Measurements from ENCODE around the gene MAPK1.
"Not testable (repeated sequence)": the region's sequence is repeated elsewhere in the genome, so short reads cannot be mapped to it uniquely, and the experiment has no call there.

Gene MAPK1

DNA sequence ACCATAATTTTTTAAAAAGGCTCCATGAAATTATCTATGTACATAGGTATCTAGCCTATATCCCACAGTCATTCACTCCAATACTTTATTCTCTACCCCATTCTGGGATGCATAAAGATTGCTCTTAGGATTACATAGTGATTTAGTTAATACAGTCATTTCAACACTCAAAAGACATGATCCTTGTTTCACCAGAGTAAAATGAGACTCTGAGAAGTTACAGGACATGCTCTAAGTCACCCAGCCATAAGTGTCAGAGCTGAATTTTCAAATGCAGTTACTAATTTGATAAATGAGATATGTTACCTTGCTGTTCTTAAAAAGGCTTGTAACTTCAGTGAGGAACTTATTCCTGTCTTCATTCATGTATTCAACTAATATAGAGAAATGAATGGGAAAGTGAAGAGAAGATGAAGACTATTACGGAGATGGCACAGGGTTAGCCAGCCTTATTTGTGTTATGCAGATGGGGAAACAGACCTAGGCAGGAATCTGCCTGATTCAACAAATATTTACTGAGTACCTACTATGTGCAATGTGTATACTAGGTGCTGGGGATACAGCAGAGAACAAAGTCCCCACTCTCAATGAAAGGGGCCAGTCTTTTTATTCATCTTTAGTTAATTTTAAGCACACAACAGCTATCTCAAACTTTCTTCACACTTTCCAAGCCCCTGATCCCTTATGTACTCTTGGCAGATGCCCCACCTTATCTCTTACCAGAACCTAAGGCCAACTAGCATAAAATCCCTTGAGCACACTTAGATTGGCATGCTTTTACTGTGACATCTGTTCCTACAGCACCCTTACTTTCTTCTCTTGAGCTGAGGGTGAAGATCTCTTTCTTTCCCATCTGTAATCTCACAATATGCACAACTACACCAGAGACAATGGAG is 21.6 kb downstream of the MAPK1 start:
- DNase-seq = no peak

DNA sequence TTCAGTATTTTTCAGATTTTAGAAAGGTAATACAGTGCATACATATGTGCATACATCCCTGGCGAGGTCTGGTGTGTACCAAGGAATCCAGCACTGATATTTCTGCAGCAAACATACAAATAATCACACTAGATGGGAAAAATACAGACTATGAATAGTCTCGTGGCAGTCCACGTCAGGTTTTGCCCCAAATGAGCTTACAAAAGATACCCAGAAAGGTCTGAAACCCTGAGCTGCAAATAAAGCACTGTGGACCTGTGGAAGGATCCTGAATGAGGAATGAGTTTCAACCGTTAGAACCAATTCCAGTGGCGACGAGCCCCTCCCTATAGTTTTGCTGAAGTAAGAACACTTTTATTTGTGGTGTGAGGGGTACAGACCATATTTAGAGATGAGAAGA is 24.5 kb downstream of the MAPK1 start:
- DNase-seq = no peak

DNA sequence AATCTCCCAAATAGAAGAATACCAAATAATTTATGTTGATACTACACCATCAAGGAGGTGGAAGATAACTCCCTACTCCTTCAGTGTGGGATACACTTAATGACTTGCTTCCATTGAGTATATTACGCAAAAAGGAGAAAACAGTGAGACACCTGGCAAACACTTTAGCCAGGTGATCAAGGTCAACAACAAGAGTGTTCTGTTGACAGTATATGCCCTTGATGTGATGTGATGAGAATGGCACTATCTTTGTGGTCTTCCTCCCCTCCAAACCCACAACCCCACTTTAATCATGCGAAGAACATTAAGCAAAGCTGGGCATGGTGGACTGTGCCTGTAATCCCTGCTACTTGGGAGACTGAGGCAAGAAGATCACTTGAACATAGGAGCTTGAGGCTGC is 26.0 kb downstream of the MAPK1 start:
- no peak for DNase-seq

DNA sequence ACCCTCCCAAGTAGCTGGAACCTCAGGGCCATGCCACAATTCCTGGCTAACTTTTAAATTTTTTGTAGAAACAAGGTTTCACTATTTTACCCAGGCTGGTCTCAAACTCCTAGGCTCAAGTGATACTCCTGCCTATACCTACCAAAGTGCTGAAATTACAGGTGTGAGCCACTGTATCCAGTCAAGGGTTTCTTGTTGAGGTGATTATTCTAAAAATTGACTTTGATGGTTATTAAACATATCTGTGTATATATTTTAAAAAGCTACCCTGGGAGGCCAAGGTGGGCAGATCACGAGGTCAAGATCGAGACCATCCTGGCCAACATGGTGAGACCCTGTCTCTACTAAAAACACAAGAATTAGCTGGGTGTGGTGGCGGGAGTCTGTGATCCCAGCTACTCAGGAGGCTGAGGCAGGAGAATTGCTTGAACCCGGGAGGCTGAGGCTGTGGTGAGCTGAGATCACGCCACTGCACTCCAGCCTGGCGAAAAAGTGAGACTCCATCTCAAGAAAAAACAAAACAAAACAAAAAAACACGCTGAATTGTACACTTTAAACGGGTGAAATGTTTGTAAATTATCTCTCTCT is 27.1 kb downstream of the MAPK1 start:
- no peak for DNase-seq

DNA sequence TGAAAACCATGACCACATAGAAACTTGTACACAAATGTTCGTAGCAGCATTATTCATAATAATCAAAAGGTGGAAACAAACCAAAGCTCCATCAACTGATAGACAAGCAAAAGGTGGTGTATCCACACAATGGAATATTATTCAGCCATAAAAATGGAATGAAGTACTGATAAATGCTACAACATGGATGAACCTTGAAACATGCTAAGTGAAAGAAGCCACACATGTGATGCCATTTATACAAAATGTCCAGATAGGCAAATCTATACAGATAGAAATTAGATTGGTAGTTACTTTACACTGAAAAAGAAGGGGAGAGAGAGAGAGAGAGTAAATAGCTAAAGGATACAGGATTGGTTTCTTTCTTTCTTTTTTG is 27.7 kb downstream of the MAPK1 start:
- no peak for DNase-seq

DNA sequence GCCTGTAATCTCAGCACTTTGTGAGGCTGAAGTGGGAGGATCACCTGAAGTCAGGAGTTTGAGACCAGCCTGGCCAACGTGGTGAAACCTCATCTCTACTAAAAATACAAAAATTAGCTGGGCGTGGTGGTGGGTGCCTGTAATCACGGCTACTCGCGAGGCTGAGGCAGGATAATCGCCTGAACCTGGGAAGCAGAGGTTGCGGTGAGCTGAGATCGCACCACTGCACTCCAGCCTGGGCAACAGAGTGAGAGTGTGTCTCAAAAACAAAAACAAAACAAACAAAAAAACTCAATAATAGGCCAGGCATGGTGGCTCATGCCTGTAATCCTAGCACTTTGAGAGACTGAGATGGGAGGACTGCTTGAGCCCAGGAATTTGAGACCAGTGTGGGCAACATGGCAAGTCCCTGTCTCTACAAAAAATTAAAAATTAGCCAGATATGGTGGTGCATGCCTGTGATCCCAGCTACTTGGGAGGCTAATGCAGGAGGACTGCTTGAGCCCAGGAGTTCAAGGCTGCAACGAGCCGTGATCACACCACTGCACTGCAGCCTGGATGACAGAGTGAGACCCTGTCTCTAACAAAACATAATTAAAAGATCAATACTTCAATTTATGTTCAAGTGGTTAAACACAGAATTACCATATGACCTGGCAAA is 28.2 kb downstream of the MAPK1 start:
- DNase-seq = not testable (repeated sequence)

DNA sequence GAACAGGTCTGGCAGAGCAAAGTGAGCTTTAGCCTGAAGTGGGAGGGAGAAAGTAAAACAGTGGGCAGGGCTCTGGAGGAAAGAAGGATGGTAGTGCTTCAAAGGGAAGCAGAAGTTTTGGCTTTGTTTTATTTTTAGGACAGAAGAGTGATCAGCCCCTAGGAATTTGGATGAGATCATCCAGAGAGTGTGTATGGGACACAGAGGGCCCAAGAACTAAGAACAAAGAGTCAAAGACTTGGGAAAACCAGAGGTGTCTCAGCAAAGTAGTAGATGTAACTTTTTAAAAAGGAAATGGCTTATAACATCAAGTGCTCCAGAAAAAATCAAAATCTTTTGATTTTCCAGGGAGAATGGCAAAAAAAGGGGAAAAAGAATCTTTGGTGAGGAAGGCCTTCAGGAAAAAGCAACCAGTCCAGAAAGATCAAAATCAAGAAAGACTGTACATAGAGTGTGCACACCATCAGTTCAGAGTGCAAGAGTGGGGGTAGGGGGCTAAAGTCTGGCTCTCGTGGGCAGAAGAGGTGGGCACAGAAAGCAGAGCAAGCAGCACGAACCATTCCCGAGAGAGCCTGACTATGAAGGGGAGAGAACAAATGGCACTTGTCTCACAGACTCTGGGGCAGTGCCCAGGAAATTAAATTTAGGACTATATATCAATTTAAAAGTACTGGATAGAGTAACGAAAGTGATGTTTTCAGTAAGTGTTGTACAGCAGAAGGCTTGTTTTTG is 30.0 kb downstream of the MAPK1 start:
- no peak for DNase-seq

DNA sequence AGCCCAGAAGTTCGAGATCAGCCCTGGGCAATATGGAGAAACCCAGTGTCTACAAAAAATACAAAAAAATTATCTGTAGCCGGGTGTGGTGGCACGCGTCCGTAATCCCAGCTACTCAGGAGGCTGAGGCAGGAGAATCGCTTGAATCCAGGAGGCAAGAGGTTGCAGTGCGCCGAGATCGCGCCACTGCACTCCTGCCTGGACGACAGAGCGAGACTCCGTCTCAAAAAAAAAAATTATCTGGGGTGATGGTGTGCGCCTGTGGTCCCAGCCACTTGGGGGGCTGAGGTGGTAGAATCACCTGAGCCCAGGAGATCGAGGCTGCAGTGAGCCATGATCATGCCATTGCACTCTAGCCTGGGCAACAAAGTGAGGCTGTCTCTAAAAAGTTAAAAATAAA is 31.0 kb downstream of the MAPK1 start:
- DNase-seq = not testable (repeated sequence)

DNA sequence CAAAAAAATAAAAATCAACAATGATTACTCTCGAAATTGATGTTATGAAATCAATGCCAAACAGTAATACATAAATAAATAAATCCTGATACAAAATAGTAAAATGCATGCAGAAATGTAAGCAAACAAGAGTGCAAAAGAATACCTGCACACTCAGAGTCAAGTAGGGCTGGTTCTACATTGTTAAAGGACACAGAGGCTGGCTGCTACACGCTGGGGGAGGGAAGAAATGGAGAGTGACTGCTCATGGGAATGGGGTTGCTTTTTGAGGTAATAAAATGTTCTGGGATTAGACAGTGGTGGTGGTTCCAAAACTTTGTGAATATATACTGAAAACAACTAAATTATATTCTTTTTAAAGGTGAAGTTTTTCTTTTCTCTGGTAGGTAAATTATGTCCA is 32.1 kb downstream of the MAPK1 start:
- DNase-seq = no peak

DNA sequence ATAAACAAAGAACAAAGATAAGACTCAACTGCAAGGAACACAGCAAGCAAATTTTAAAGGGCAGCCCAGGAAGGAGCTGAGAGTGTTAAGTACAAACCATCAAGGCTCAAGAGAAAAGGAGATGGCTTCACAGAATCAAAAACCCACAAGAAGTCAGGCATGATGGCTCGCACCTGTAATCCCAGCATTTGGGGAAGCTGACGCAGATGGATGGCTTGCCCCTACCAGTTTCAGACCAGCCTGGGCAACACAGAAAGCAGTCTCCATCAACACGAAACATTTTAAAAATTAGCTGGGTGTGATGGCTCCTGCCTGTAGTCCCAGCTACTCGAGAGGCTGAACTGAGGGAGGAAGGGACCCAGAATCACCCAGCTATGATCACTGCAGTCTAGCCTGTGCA is 32.6 kb downstream of the MAPK1 start:
- DNase-seq = no peak

DNA sequence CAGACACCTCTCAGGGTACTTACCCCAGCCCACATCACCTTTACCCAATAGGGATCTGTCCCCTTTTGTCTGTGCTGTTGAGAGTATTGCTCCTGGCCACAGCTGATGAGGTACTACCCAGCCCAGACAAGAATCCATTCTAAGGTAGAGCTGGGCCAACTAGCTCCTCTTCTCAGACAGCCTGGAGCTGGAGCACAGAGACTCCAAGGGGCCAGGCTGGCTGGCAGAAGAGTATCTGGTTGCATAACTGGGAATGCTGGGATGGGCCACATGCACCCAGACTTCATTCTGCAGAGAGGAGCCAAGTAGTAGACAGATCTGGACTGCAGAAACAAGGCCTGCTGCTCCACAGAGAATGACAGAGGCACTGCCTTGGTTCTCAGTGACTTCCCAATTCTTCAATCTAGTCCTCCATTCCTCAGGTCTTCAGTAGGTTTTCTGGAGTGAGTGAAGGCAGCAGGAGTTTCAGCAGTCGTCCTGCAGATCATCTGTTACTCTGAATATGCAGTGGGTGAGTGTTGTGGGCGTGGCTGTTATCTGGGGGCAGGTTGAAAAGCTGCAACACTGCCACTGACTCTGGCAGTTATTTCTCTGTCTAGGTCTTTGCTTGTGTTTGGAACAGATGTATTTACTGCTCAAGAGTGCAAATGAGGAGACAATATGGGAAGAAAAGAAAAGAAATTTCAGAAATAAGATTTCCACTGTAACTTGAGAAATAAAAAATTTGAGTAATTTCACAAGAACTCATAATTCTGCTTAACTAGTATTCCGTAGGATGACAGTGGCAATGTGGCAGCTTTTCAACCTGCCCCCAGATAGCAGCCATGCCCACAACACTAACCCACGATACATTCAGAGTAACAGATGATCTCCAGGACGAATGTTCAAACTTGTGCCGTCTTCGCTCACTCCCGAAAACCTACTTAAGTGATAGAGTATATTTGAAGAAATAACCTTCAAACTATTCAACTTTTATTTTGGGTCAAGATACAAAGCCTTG is 34.9 kb downstream of the MAPK1 start:
- DNase-seq = no peak

DNA sequence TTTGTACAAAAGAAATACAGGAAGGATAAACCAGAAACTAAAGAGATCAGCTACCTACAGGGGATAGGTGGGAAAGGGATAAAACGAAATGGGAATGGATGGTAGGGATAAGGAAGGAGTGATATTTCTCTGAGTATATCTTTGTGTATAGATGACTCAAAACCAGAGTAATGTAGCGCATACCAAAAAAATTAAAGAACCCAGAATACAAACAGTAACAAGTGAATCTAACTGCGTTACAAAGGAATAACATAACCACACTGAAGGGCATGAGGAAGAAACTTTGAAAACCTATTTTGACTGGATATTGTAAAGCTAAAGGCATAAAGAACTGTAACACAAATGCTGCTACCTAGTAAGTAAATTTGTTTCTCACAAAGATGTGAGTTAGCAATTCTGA is 37.9 kb downstream of the MAPK1 start:
- DNase-seq = no peak

DNA sequence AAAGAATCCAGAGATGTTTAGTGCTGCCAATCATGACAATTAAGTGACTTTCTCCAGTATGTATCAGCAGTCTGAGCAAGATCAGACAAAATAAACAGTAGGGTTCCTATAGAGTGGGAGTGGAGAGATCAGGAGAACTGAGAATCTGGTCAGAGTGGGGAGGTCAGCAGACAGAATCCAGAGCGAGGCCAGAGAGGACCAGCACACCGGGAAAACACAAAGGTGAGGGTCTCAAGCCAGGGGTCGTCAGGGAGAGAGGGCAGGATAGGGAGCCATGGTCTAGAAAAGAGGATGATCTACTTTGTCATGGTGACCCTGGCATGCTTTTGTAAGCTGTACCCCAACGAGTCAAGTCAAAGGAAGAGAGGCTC is 39.2 kb downstream of the MAPK1 start:
- no peak for DNase-seq

DNA sequence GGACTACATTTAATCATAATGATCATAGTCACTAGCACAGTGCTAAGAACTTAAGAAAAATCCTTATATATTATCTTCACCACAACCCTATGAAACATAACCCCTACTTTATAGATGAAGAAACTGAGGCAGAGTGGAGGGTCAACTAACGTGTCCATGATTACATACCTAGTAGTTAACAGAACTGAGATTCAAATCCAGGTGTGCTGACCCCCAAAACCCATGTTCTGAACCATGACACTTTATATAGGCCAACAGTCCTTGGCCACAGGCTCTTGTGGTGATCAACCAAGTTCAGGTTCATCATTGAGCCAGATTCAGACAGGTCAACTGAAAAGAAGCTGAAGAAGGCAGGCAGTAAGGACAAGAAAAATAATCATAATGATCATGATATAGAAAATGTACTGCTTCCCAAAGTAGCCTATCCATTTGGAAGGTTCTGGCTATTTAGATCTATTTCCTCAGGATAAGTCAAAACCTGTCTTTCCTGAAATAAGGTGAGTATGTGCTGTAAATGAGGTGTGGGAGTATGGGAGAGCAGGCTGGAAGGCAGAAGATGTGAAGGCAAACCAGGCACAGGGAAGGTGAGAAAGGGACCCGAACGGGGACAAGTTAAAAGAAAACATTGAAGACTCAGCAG is 39.7 kb downstream of the MAPK1 start:
- no peak for DNase-seq

DNA sequence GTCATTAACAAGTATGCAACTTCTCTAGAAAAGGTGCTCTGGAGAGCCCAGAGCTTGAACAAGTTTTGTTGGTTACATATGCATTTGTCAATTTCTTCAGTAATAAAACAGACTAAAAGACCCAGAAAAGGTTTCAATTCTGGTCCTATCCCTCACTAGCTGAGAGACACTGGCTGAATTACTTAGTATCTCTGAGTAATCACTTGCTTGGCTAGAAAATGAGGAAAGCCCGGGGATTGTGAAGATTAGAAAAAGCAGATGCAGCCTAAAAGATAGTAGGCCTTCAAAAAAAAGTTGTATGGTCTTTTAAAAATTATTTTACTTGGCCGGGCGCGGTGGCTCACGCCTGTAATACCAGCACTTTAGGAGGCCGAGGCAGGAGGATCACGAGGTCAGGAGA is 41.2 kb downstream of the MAPK1 start:
- no peak for DNase-seq

DNA sequence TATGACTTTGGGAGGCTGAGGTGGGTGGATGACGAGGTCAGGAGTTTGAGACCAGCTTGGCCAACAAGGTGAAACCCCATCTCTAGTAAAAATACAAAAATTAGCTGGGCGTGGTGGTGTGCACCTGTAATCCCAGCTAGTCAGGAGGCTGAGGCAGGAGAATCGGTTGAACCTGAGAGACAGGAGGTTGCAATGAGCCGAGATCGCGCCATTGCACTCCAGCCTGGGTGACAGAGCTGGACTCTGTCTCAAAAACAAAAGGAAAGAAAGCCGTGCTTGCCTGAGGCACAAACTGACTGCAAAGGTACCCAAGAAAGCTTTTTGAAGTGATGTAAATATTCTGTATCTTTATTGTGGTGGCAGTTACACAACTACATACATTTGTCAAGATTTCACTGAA is 42.5 kb downstream of the MAPK1 start:
- not testable (repeated sequence) for DNase-seq

DNA sequence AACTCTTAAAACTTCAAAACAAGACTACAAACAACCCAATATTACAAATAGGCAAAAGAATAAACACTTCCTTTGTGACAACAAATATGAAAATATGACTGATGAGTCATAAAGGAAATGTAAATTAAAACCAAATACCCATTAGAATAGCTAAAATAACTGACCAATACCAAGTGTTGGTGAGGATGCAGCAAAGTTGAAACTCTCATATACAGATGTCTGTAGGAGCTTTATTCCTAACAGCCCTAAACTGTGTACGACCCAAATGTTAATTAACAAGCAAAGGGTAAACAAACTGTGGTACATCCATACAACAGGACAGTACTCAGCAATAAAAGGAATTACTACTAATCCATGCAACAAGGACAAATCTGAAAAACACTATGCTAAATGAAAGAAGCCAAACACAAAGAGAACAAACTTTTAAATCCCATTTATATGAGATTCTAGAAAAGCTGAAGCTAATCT is 43.0 kb downstream of the MAPK1 start:
- no peak for DNase-seq

DNA sequence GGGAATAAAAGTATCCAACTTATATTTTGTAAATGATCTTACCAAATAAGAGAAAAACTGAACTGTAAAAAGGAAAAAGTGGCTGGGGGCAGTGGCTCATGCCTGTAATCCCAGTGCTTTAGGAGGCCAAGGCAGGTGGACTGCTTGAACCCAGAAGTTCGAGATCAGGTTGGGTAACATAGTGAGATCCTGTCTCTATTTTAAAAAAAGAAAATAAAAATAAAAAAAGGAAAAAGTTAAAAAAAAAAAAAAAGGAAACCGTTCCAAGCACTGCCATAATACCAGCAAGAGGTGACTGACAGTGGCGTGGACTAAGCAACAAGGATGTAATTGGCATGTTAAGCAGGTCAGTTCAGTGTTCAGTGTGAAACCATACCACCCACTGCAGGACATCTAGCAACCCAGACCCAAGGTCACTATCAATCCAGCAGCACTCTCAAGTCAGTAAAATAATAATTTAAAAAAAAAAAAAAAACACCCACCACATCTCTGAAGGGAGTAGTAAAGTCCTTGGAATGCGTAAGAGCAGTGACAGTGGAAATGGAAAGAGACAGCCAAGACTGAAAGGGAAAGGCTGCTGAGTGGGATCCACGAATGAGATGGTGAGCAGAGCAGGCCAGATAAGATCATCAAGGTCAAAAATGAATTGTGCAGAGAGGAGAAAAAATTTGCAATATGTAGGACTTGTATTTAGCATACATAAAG is 43.6 kb downstream of the MAPK1 start:
- no peak for DNase-seq

DNA sequence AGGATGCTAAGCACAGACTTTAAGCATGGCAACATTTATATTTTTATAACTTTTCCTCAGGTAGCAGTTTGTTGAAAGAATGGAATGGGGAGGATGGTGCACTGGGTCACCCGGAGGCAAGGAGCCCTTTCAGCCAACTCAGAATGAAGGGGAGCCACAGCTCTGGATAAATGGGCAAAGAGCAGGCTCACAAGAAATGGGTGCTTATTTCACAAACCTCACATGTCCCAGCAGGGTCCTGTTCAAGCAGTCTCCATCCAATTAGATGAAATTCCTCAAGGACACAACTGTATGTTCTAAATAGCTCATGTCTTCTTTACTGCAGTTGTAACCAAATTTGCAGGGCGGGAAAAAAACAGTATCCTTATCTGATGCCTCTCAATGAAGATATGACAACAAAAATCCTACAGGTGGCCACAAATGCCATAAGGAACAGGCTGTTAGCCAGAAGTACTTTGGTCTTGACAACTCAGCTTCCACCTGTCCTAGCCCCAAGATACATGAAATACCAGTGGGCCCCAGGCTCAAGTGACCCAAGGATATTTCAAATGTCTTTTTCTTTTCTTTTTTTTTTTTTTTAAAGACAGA is 48.2 kb downstream of the MAPK1 start:
- no peak for DNase-seq

DNA sequence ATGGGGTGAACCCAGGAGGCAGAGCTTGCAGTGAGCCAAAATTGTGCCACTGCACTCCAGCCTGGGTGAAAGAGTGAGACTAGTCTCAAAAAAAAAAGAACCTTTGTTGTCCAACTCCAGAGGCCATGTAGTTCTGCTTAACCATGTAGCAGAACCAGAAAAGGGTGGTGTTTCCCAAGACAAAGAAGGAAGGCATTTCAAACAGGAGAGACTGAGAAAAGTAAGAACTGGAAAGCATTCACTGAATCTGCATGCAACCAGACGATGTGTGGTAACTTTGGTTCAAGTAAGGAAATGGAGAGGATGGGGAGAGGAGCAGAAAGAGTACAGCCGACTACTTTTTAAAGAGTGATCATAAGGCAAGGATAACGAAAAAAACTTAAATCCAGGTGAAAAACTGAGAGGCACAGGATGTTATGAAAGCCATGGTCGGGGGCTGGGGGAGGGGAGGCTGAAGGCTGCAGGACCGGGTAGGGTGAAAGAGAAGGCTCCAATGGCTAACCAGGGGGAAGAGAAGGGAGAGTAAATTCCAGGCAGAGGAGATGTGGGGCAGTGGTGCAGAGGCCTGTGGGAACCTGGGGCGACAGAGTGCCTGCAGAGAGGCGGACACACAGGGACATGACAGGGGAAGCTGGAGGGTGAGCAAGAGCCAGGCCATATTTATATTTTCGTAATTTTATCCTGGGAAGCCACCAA is 48.8 kb downstream of the MAPK1 start:
- peak; percentile 5 for DNase-seq
